NB4 (cell line): ENCODE data around the gene WSCD2.

Experiments
- CTCF ChIP-seq: IDR thresholded peaks from one replicate; pipeline ENCODE4 v1.5.1; 2012; ENCODE audit warnings: low read depth, low read length
- MYC ChIP-seq: IDR thresholded peaks from 2 replicates; pipeline ENCODE4 v1.6.1; 2011; ENCODE audit warnings: low read depth, low read length
- POLR2A ChIP-seq: IDR thresholded peaks from 2 replicates; pipeline ENCODE4 v1.6.1; 2011; ENCODE audit warnings: mild to moderate bottlenecking; ENCODE audit not compliant: insufficient read length; ENCODE audit errors: extremely low read depth

- TF ChIP-seq CTCF: no peak
- no peak for TF ChIP-seq POLR2A
- TF ChIP-seq MYC: no peak
Observed at GRCh38 chr12:108117163-108117849, 11.8 kb upstream of the WSCD2 start.
